Stromal cell of bone marrow (primary cell): ENCODE data around the gene ABHD17C.
"Not testable (repeated sequence)": the region's sequence is repeated elsewhere in the genome, so short reads cannot be mapped to it uniquely, and the experiment has no call there.

Source experiments
- DNase-seq: peaks from one replicate; pipeline ENCODE4 v3.0.0-alpha.2; 2012; ENCODE audit warnings: low read depth

The ABHD17C gene

GRCh38 chr15:80695099-80695910 is at the start of gene ABHD17C:
Gene ABHD17C (plus strand): TSS chr15:80695310. CDS start chr15:80695430, 120 bp downstream.
- DNase-seq: no peak

GRCh38 chr15:80645494-80646065 is 49.5 kb upstream of the ABHD17C start:
- peak; percentile 35 for DNase-seq

- not testable (repeated sequence) for DNase-seq
Observed at GRCh38 chr15:80647424-80647823, 47.7 kb upstream of the ABHD17C start.

- DNase-seq: no peak
Observed at GRCh38 chr15:80654299-80654698, 40.8 kb upstream of the ABHD17C start.

- no peak for DNase-seq
Observed at GRCh38 chr15:80659375-80659774, 35.7 kb upstream of the ABHD17C start.

GRCh38 chr15:80660119-80660518 is 35.0 kb upstream of the ABHD17C start:
- DNase-seq: no peak

GRCh38 chr15:80662129-80662528 is 33.0 kb upstream of the ABHD17C start:
- no peak for DNase-seq

- no peak for DNase-seq
Observed at GRCh38 chr15:80662757-80663553, 32.2 kb upstream of the ABHD17C start.

- no peak for DNase-seq
Observed at GRCh38 chr15:80665151-80665550, 30.0 kb upstream of the ABHD17C start.

GRCh38 chr15:80667936-80668335 is 27.2 kb upstream of the ABHD17C start:
- DNase-seq: no peak

- no peak for DNase-seq
Observed at GRCh38 chr15:80668546-80669236, 26.4 kb upstream of the ABHD17C start.

GRCh38 chr15:80669663-80670273 is 25.3 kb upstream of the ABHD17C start:
- DNase-seq: no peak

- DNase-seq: no peak
Observed at GRCh38 chr15:80673561-80674244, 21.4 kb upstream of the ABHD17C start.

GRCh38 chr15:80674245-80674614 is 20.9 kb upstream of the ABHD17C start:
- no peak for DNase-seq

- no peak for DNase-seq
Observed at GRCh38 chr15:80677041-80677440, 18.1 kb upstream of the ABHD17C start.

- DNase-seq: no peak
Observed at GRCh38 chr15:80679167-80679803, 15.8 kb upstream of the ABHD17C start.

GRCh38 chr15:80679804-80680175 is 15.3 kb upstream of the ABHD17C start:
- no peak for DNase-seq

- DNase-seq: no peak
Observed at GRCh38 chr15:80682201-80682600, 12.9 kb upstream of the ABHD17C start.

GRCh38 chr15:80684697-80685096 is 10.4 kb upstream of the ABHD17C start:
- no peak for DNase-seq

GRCh38 chr15:80685628-80686027 is 9.5 kb upstream of the ABHD17C start:
- no peak for DNase-seq

GRCh38 chr15:80689294-80689693 is 5.8 kb upstream of the ABHD17C start:
- no peak for DNase-seq
